ENCODE measurements around the gene KRTAP5-1. TPM values are rescaled to one million over a fixed set of nuclear protein-coding genes. Genes with fewer than 3 reads are reported as not detected.
"Not testable (repeated sequence)": the region's sequence is repeated elsewhere in the genome, so short reads cannot be mapped to it uniquely, and the experiment has no call there.

KRTAP5-1 gene
- polyA plus RNA-seq, 5 donors, result not detected

GRCh38 chr11:1603629-1604028 is 18.5 kb upstream of the KRTAP5-1 start:
- DNase-seq, result no peak

GRCh38 chr11:1601663-1602062 is 16.6 kb upstream of the KRTAP5-1 start:
- not testable (repeated sequence) for DNase-seq

- no peak for DNase-seq
Observed at GRCh38 chr11:1600626-1601025, 15.5 kb upstream of the KRTAP5-1 start.

- DNase-seq, result no peak
Observed at GRCh38 chr11:1598816-1599215, 13.7 kb upstream of the KRTAP5-1 start.

- DNase-seq, result not testable (repeated sequence)
Observed at GRCh38 chr11:1598406-1598805, 13.3 kb upstream of the KRTAP5-1 start.

- no peak for DNase-seq
Observed at GRCh38 chr11:1597994-1598380, 12.9 kb upstream of the KRTAP5-1 start, which contains the start of gene KRTAP5-2. Gene KRTAP5-2 (minus strand): TSS chr11:1598294. CDS start chr11:1598250, 44 bp downstream.

- no peak for DNase-seq
Observed at GRCh38 chr11:1597331-1597993, 12.4 kb upstream of the KRTAP5-1 start.

GRCh38 chr11:1596576-1597121 is 11.6 kb upstream of the KRTAP5-1 start:
- not testable (repeated sequence) for DNase-seq

- DNase-seq, result not testable (repeated sequence)
Observed at GRCh38 chr11:1595994-1596575, 11.0 kb upstream of the KRTAP5-1 start.

GRCh38 chr11:1592628-1593027 is 7.5 kb upstream of the KRTAP5-1 start:
- DNase-seq, result no peak

- DNase-seq, result no peak
Observed at GRCh38 chr11:1589996-1590395, 4.9 kb upstream of the KRTAP5-1 start.

- DNase-seq, result not testable (repeated sequence)
Observed at GRCh38 chr11:1589191-1589963, 4.3 kb upstream of the KRTAP5-1 start.

GRCh38 chr11:1586699-1587098 is 1.6 kb upstream of the KRTAP5-1 start:
- DNase-seq, result no peak

GRCh38 chr11:1582909-1583308 is 2.2 kb downstream of the KRTAP5-1 start:
- DNase-seq, result not testable (repeated sequence)

GRCh38 chr11:1581976-1582375 is 3.1 kb downstream of the KRTAP5-1 start:
- no peak for DNase-seq

GRCh38 chr11:1576825-1577224 is 8.3 kb downstream of the KRTAP5-1 start:
- DNase-seq, result no peak

- DNase-seq, result not testable (repeated sequence)
Observed at GRCh38 chr11:1575756-1576155, 9.3 kb downstream of the KRTAP5-1 start.

GRCh38 chr11:1574933-1575242 is 10.2 kb downstream of the KRTAP5-1 start:
- DNase-seq, result no peak

- DNase-seq, result no peak
Observed at GRCh38 chr11:1574238-1574932, 10.7 kb downstream of the KRTAP5-1 start.

- no peak for DNase-seq
Observed at GRCh38 chr11:1573903-1574237, 11.2 kb downstream of the KRTAP5-1 start.

- no peak for DNase-seq
Observed at GRCh38 chr11:1573077-1573902, 11.8 kb downstream of the KRTAP5-1 start.

Data from right lung (tissue), 5 donors.